Activated CD4-positive, alpha-beta T cell treated with anti-CD3 and anti-CD28 coated beads, Interleukin-2, Interleukin-6, amounts not matched to agents 100 ng/mL and 50 ng/mL, durations not matched to agents 16 hours and 8 hours (primary cell): ENCODE data around the gene ZBTB39.
"Not testable (repeated sequence)": the region's sequence is repeated elsewhere in the genome, so short reads cannot be mapped to it uniquely, and the experiment has no call there.

Experiments used
- DNase-seq: peaks from one replicate; pipeline ENCODE4 v3.0.0-alpha.2; 2020

ZBTB39 gene

GRCh38 chr12:56998981-56999380 lies 7.4 kb downstream of the ZBTB39 start:
- DNase-seq: peak; percentile 75

- DNase-seq: no peak
These were observed 8.0 kb downstream of the ZBTB39 start for GRCh38 chr12:56998316-56998715.

DNA sequence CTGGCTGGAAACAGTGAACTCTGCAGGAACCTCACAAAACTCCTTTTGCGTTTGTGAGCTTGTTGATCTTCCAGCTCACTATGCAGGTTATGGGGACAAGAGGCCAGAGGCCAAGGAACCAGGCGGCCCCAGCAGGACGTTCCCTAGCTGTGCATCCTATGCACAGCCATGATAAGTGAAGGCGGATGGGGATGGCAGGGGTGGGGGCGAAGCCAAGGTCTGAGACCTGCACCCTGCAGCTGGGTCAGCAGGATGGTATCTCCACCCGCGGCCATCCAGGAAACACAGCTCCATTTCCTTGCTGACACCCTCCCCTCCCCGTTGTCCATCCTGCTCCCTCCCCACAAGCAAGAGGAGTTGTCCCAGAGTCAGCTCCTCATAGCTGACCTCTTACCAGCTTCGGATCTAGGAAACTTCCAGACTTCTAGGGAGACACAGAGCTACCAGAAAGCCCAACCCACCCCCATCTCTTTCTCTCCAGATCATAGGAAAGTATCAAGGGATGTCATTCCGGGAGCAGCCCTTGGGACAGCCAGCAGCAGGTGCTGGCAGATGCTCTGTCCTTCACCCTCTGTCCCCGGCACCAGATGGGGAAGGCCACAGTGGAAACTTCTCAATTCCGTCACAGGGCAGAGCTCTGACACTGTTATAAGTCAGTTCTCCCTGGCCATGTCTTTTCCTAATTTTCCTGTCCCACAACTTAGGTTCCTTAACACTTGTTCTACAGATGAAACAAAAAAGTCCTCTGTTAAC lies 9.4 kb downstream of the ZBTB39 start:
- no peak for DNase-seq

GRCh38 chr12:56995930-56996496 lies 10.3 kb downstream of the ZBTB39 start:
- DNase-seq: no peak

DNA sequence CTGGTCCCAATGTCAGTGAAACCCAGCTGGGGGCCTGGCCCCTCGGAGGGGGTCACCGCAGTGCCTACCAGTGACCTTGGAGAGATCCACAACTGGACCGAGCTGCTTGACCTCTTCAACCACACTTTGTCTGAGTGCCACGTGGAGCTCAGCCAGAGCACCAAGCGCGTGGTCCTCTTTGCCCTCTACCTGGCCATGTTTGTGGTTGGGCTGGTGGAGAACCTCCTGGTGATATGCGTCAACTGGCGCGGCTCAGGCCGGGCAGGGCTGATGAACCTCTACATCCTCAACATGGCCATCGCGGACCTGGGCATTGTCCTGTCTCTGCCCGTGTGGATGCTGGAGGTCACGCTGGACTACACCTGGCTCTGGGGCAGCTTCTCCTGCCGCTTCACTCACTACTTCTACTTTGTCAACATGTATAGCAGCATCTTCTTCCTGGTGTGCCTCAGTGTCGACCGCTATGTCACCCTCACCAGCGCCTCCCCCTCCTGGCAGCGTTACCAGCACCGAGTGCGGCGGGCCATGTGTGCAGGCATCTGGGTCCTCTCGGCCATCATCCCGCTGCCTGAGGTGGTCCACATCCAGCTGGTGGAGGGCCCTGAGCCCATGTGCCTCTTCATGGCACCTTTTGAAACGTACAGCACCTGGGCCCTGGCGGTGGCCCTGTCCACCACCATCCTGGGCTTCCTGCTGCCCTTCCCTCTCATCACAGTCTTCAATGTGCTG lies 11.0 kb downstream of the ZBTB39 start:
- no peak for DNase-seq

- no peak for DNase-seq
These were observed 12.1 kb downstream of the ZBTB39 start for GRCh38 chr12:56994231-56994746.

GRCh38 chr12:56993346-56993745 lies 13.0 kb downstream of the ZBTB39 start:
- DNase-seq: no peak

DNA sequence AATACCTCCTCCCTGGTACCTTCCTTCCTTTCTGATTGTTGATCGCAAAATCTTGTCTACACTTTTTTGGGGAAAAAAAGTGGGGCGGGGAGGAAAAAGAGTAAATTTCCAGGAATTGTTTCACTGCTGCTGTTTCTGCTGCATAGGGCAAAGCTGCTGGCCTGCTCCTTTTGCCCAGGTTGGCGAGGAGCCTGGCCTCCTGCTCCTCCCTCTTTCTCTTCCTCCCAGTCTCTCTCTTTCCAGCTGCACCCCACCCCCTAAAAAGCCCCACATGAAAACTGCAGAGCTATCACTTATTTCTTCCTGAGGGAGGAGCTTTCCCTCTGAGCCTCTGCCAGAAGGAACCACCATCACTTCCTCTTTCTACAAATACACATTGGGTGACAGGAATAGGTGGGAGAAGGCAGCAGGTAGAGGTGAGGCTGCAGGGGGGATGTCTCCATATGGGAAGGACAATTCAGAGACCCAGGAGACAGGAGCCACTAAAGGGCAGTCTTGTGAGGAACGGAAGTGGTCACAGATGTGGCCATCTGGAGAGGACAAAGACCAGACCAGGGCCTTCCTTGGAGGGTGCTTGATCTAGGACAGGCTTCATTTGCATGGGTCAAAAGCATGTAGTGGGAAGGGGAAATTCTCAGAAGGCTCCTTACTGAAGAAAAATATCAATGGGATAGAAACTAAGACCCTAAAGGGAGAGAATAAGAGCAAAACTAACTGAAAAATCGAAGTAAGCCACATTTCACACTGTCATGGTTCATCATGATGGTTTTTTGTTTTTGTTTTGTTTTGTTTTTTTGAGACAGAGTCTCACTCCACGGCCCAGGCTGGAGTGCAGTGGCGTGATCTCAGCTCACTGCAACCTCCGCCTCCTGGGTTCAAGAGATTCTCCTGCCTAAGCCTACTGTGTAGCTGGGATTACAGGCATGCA lies 14.8 kb downstream of the ZBTB39 start:
- DNase-seq: no peak

- DNase-seq: no peak
These were observed 15.6 kb downstream of the ZBTB39 start for GRCh38 chr12:56990648-56991318.

DNA sequence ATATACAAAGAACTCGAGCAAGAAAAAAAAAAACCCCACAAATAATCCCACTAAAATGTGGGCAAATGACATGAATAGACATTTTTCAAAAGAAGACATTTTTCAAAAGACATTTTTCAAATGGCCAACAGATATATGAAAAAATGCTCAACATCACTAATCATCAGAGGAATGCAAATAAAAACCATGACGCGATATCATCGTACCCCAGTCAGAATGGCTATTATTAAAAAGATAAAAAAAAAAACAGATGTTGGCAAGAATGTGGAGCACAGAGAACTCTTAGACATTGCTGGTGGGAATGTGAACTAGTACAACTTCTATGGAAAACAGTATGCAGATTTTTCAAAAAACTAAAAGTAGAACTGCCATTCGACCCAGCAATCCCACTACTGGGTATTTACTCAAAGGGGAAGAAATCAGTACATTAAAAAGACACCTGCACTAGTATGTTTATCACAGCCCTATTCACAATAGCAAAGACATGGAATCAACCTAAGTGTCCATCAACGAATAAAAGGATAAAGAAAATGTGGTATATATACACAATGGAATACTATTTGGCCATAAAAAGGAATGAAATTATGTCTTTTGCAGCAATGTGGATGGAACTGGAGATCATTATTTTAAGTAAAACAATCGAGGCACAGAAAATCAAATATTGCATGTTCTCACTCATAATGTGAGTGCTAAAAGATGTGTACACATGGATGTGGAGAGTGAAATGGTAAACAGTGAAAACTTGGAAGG lies 16.3 kb downstream of the ZBTB39 start:
- DNase-seq: no peak

GRCh38 chr12:56988207-56988739 lies 18.1 kb downstream of the ZBTB39 start:
- DNase-seq: no peak

DNA sequence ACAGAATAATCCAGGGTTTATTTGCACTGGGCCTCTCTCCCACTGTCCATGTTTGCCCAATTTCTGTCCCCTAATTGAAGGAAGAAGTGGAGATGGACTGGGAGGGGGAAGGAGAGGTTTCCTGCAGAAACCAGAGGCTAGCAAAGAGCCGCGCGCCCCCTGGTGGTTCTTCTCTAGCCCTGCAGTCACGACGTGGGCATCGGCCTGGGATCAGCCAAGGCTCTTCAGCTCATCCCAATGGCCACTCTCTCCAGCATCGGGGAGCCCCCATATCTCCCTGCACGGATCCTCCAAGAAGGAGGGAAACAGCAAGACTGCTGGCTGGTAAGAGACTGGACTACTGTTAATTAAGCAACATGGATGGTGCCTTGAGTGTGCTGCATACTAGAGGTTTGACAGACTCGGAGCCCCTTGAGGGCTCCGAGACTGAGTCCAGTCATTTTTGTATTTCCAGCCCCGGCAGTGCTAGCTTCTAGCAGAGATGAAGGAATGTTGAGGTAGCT lies 18.7 kb downstream of the ZBTB39 start:
- peak; percentile 74 for DNase-seq

DNA sequence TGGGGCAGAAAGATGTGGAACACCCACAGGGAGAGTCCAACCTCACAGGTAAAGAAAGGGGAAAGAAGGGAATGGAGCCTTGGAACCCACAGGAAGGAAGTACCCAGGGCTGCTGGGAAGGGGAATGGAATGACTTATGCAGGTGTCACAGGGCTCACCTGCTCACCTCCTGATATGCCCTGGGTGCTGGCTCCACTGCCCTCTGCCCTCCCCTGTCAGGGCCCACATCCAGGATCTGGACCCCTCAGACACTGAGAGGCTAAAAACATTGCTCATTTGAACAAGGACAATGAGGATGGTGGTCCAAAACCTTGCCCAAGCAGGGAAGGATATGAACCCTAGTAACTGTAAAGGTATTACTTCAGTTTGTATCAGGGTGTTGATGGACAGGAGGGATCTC lies 19.3 kb downstream of the ZBTB39 start:
- DNase-seq: no peak

- not testable (repeated sequence) for DNase-seq
These were observed 20.6 kb downstream of the ZBTB39 start for GRCh38 chr12:56985714-56986113.

GRCh38 chr12:56983386-56983785 lies 23.0 kb downstream of the ZBTB39 start:
- no peak for DNase-seq

DNA sequence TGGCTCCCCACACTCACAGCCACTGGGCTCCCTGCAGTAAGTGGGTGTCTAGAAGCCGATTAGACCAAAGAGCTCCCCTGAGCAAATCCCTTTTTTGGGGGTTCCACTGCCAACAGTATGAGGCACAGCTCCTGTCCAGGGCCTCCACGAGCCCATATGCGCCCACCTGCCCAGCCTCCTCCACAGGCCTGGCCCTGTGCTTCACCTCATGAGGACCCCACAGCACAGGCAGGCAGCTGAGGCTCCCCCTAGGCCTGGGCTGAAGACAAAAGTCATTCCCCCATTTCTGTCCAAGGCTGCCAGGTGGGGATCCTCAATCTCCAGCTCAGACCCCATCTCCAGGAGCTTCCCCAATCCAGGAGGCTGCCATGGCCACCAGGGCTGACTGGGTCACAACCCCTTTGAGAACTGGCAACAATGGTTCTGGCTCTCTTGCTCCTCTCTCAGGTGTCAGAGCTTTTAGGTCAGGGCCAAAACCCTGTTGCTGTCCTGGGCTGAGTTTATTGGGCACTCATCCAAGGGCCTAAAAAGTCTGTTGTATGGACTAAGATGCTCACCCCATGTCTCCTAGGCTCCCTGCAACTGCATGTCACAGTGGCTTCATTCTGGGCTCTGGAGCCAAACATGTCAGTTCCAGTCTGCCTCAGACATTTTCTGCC lies 23.6 kb downstream of the ZBTB39 start:
- DNase-seq: not testable (repeated sequence)

- DNase-seq: no peak
These were observed 25.3 kb downstream of the ZBTB39 start for GRCh38 chr12:56980941-56981530.

GRCh38 chr12:56980268-56980667 lies 26.1 kb downstream of the ZBTB39 start:
- DNase-seq: no peak

DNA sequence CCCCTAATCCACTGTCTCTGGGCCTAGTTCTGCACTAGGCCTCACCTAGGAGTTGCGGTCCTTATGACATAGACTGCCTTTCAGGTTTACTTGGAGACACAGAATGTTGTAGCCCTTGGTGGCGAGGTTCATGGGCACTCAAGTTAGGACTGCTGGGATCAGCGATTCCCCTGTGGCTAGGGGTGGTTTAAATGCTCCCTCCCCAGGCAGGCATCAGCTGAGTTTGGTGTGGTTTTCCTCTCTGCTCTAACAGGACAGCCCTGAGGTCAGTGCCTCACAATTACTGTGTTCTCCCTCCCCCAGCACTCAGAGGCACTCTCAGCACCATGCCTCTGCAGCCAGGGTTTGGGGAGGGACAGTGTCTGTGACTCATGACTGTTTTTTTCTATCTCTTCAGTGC lies 26.7 kb downstream of the ZBTB39 start:
- DNase-seq: no peak
